GM18505 (cell line): Measurements from ENCODE around the gene ATF6.

Source experiments
- ATAC-seq: cut with Tn5 transposase; IDR thresholded peaks from one replicate; pipeline ENCODE4 v1.9.1; 2021; ENCODE audit not compliant: unreplicated experiment
- POLR2A ChIP-seq: IDR thresholded peaks from 4 replicates; pipeline ENCODE4 v1.6.1; 2011; ENCODE audit warnings: borderline replicate concordance; ENCODE audit not compliant: insufficient read depth, insufficient read length; ENCODE audit errors: extremely low read depth

The ATF6 gene

GRCh38 chr1:161848676-161849075 lies 82.6 kb downstream of the ATF6 start:
- no peak for ATAC-seq
- TF ChIP-seq POLR2A: no peak

GRCh38 chr1:161849518-161849917 lies 83.4 kb downstream of the ATF6 start:
- ATAC-seq: no peak
- no peak for TF ChIP-seq POLR2A

GRCh38 chr1:161855260-161855659 lies 89.1 kb downstream of the ATF6 start:
- ATAC-seq: no peak

GRCh38 chr1:161858271-161858670 lies 92.2 kb downstream of the ATF6 start:
- no peak for TF ChIP-seq POLR2A
- ATAC-seq: no peak

More at GRCh38 chr1:161855260-161855659, 89.1 kb downstream of the ATF6 start:
- no peak for TF ChIP-seq POLR2A

GRCh38 chr1:161863549-161863948 lies 97.4 kb downstream of the ATF6 start:
- no peak for TF ChIP-seq POLR2A
- ATAC-seq: no peak

GRCh38 chr1:161864577-161864976 lies 98.5 kb downstream of the ATF6 start:
- no peak for TF ChIP-seq POLR2A
- ATAC-seq: no peak

GRCh38 chr1:161866241-161866640 lies 100.1 kb downstream of the ATF6 start:
- no peak for TF ChIP-seq POLR2A
- ATAC-seq: no peak

GRCh38 chr1:161868832-161869231 lies 102.7 kb downstream of the ATF6 start:
- TF ChIP-seq POLR2A: no peak

GRCh38 chr1:161869291-161869690 lies 103.2 kb downstream of the ATF6 start:
- no peak for ATAC-seq
- TF ChIP-seq POLR2A: no peak

More at GRCh38 chr1:161868832-161869231, 102.7 kb downstream of the ATF6 start:
- no peak for ATAC-seq

GRCh38 chr1:161872506-161872905 lies 106.4 kb downstream of the ATF6 start:
- ATAC-seq: no peak
- TF ChIP-seq POLR2A: no peak

- no peak for TF ChIP-seq POLR2A
- no peak for ATAC-seq
Observed at GRCh38 chr1:161879261-161879660, 113.1 kb downstream of the ATF6 start.

- no peak for ATAC-seq
- no peak for TF ChIP-seq POLR2A
Observed at GRCh38 chr1:161884475-161884874, 118.4 kb downstream of the ATF6 start.

- TF ChIP-seq POLR2A: no peak
- ATAC-seq: no peak
Observed at GRCh38 chr1:161885003-161885402, 118.9 kb downstream of the ATF6 start.

GRCh38 chr1:161885759-161886158 lies 119.6 kb downstream of the ATF6 start:
- ATAC-seq: no peak

GRCh38 chr1:161886589-161886988 lies 120.5 kb downstream of the ATF6 start:
- no peak for ATAC-seq
- TF ChIP-seq POLR2A: no peak

More at GRCh38 chr1:161885759-161886158, 119.6 kb downstream of the ATF6 start:
- TF ChIP-seq POLR2A: no peak

- ATAC-seq: no peak
- no peak for TF ChIP-seq POLR2A
Observed at GRCh38 chr1:161887730-161888287, 121.7 kb downstream of the ATF6 start.

- no peak for ATAC-seq
- no peak for TF ChIP-seq POLR2A
Observed at GRCh38 chr1:161890574-161890973, 124.5 kb downstream of the ATF6 start.
